Spleen (tissue), 11 donors: Measurements from ENCODE around the gene MRPL41. TPM values are rescaled to one million over a fixed set of nuclear protein-coding genes. Genes with fewer than 3 reads are reported as not detected.
"Not testable (repeated sequence)": the region's sequence is repeated elsewhere in the genome, so short reads cannot be mapped to it uniquely, and the experiment has no call there.

Experiments used
- DNase-seq: peaks from one replicate; pipeline ENCODE4 v3.0.0-alpha.2; 2020
- H3K27ac ChIP-seq, 8 donors: fragments of 200-600 bp; sonication (generic) in 7 of 8; 1 replicate in 4 of 8; 2 replicates in 4 of 8; pipeline versions ENCODE4 v1.5.0 to v1.8.0; 2016 to 2021; ENCODE audit warnings: inconsistent platforms in 4 of 8, mild to moderate bottlenecking in 4 of 8, moderate library complexity in 1 of 8
- H3K27me3 ChIP-seq, 7 donors: fragments of 200-600 bp; sonication (generic) in 6 of 7; replicated peaks in 1 of 7; 1 replicate in 4 of 7; 2 replicates in 3 of 7; pipeline versions ENCODE4 v1.5.0 to v1.8.0; 2016 to 2021; ENCODE audit warnings: inconsistent platforms in 3 of 7, mild to moderate bottlenecking in 1 of 7
- H3K36me3 ChIP-seq, 6 donors: fragments of 200-600 bp; sonication (generic) in 5 of 6; 1 replicate in 4 of 6; 2 replicates in 2 of 6; pipeline versions ENCODE4 v1.5.0 to v1.8.0; 2016 to 2021; ENCODE audit warnings: inconsistent platforms in 2 of 6
- H3K4me1 ChIP-seq, 6 donors: fragments of 200-600 bp; sonication (generic) in 5 of 6; 1 replicate in 3 of 6; 2 replicates in 3 of 6; pipeline versions ENCODE4 v1.5.0 to v1.8.0; 2016 to 2021; ENCODE audit warnings: inconsistent platforms in 3 of 6
- H3K4me3 ChIP-seq, 8 donors: fragments of 200-600 bp; sonication (generic) in 7 of 8; 1 replicate in 4 of 8; 2 replicates in 4 of 8; pipeline versions ENCODE4 v1.5.0 to v1.8.0; 2016 to 2021; ENCODE audit warnings: inconsistent platforms in 4 of 8, mild to moderate bottlenecking in 4 of 8, moderate library complexity in 2 of 8
- H3K9me3 ChIP-seq, 8 donors: fragments of 200-600 bp; sonication (generic) in 7 of 8; 1 replicate in 4 of 8; 2 replicates in 4 of 8; pipeline versions ENCODE4 v1.5.0 to v1.8.0; 2016 to 2021; ENCODE audit warnings: inconsistent platforms in 4 of 8
- POLR2A ChIP-seq, 3 donors: fragments of 450-650 bp; IDR thresholded peaks; one replicate each; pipeline ENCODE4 v1.5.1; 2017; ENCODE audit warnings: antibody characterized with exemption in 3 of 3, mild to moderate bottlenecking in 1 of 3
- POLR2AphosphoS5 ChIP-seq, 3 donors: sonication (generic); formaldehyde crosslinking; IDR thresholded peaks; one replicate each; pipeline ENCODE4 v1.5.1; 2017; ENCODE audit warnings: antibody characterized with exemption in 3 of 3
- WGBS, 5 donors: extraction: QIAGEN DNeasy Blood & Tissue Kit in 3 of 5; methylation state at CpG; one replicate each; pipeline versions ENCODE4 v1.1.5 to v1.1.7; 2013 to 2018; 5-methylcytosine and 5-hydroxymethylcytosine counted together
- intact Hi-C: fragments of 100-400 bp; cut with DNase I; formaldehyde crosslinking; loops from one replicate; pipeline ENCODE4 v1.15.0; 2023; ENCODE audit warnings: low total_unique reads
- polyA plus RNA-seq, 3 donors: library from polyadenylated mRNA; stranded (reverse); fragments of 200-250 nt; gene quantifications; one replicate each; pipeline ENCODE4 v1.2.1, GENCODE V29; 2013
- total RNA-seq, 7 donors: library from RNA; depleted of rRNA in 3 of 7; stranded (reverse); fragments of >200 nt in 3 of 7; fragmentation: NEBNext Ultra II Directional in 4 of 7; extraction: Animal tissue kit (Norgen Biotek cat#: 25700) in 4 of 7; gene quantifications; one replicate each; pipeline versions ENCODE4 v1.1.0 to v1.2.1, GENCODE V29; 2016 to 2021
- TF ChIP-seq, protein P1 (sequence below), 11 experiments: fragments of 200-600 bp in 7 of 11; fragments of 450-650 bp in 4 of 11; sonication (generic) in 4 of 11; IDR thresholded peaks in 8 of 11; conservative IDR thresholded peaks in 3 of 11; 1 replicate in 7 of 11; 2 replicates in 4 of 11; pipeline versions ENCODE4 v1.4.0 to v1.8.0; 2016 to 2021; ENCODE audit warnings: antibody characterized with exemption in 11 of 11, inconsistent platforms in 4 of 11, mild to moderate bottlenecking in 1 of 11
- donor health status: healthy with polysubstance abuse.
- donor health status: DM: no; HTN: no; CAD: no; lungs with moderate emphysema.
- donor health status: DM: no; HTN: no; CAD: no.
- donor health status: Bipolar disorder and iron deficiency.
- donor health status: healthy.
- donor health status: DM: no; HTN: no; CAD: no.
- donor health status: DM: yes; HTN: yes; CAD: no.

Gene MRPL41
- total and polyA plus RNA-seq, 10 donors = 20.5 to 98.1 (median 35.5) TPM

DNA sequence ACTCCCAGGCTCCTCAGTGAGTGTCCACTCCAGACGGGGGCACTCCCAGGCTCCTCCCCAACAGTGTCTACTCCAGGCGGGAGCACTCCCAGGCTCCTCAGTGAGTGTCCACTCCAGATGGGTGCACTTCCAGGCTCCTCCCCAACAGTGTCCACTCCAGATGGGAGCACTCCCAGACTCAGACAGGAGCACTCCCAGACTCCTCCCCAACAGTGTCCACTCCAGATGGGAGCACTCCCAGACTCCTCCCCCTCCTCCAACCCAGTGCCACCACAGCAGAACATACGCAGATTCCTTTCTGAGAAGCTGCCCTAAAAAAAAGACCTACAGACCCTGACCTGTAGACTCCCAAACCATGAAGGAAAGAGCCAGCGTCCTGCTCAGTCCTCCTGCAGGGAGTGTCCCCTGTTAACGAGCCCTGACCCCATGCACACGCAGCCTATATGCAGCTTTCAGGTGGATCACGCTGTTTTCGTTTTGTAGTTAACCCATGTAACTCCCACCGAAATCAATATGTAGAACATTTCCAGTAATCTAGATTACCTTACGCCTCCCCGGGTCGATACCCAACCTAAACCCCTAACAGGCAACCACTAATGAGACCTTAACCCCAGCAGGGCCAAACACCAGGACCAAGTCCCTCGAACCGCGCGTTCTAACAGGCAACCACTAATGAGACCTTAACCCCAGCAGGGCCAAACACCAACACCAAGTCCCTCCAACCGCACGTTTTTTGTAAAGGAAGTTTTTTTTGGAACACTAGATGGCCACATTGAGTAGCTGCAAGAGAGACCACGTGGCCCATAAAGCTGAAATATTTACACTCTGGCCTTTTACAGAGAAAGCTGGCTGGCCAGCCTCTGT, 17.2 kb upstream of the MRPL41 start:
- no peak for DNase-seq
- TF ChIP-seq POLR2A (IDR thresholded peaks at IDR 0.05) = no peak
- TF ChIP-seq, protein P1, sequence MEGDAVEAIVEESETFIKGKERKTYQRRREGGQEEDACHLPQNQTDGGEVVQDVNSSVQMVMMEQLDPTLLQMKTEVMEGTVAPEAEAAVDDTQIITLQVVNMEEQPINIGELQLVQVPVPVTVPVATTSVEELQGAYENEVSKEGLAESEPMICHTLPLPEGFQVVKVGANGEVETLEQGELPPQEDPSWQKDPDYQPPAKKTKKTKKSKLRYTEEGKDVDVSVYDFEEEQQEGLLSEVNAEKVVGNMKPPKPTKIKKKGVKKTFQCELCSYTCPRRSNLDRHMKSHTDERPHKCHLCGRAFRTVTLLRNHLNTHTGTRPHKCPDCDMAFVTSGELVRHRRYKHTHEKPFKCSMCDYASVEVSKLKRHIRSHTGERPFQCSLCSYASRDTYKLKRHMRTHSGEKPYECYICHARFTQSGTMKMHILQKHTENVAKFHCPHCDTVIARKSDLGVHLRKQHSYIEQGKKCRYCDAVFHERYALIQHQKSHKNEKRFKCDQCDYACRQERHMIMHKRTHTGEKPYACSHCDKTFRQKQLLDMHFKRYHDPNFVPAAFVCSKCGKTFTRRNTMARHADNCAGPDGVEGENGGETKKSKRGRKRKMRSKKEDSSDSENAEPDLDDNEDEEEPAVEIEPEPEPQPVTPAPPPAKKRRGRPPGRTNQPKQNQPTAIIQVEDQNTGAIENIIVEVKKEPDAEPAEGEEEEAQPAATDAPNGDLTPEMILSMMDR (IDR thresholded peaks at IDR 0.05 in 8 of 11, conservative IDR thresholded peaks at IDR 0.05 in 3 of 11) = peak in 9 of 11 experiments; percentile 6 to 61 (median 46)
- WGBS, 5 donors = 48 to 57% (median 51%) methylated on average over 19 of the region's 19 CpGs
- Histone ChIP-seq H3K9me3 (peaks cover 0 to 7% (median 0%) of the 10 kb centered on the region in 8 donors), H3K4me3 (no peak overlapping the region), H3K27me3 (no peaks in the 10 kb centered on the region), H3K36me3 (peaks cover 0 to 7% (median 0%) of the 10 kb centered on the region in 6 donors), H3K4me1 (peaks cover 6 to 31% (median 10%) of the 10 kb centered on the region in 6 donors), H3K27ac (no peak overlapping the region)
- intact Hi-C loops = no loop called here

DNA sequence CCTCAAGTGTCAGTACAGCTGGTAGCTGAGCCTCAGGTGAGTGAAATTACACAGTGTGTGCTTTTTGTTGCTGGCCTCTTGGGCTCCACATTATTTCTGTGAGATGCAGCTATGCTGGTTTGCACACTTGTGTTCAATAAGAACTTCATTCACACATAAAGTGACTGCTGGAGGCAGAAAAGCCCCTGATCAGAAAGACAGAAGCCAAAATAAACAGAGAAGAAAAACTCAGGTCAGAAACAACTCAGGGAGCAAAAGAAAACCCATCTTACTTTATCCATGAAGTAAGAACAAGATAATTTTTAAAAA, 16.6 kb upstream of the MRPL41 start:
- Histone ChIP-seq H3K27ac (no peak overlapping the region), H3K9me3 (peaks cover 0 to 7% (median 0%) of the 10 kb centered on the region in 8 donors), H3K36me3 (peaks cover 0 to 12% (median 0%) of the 10 kb centered on the region in 6 donors), H3K4me3 (no peak overlapping the region), H3K4me1 (peaks cover 6 to 31% (median 10%) of the 10 kb centered on the region in 6 donors), H3K27me3 (no peaks in the 10 kb centered on the region)
- no peak for DNase-seq
- no peak for TF ChIP-seq POLR2A (IDR thresholded peaks at IDR 0.05)
- TF ChIP-seq POLR2AphosphoS5 (IDR thresholded peaks at IDR 0.05) = no peak
- TF ChIP-seq, protein P1 (IDR thresholded peaks at IDR 0.05 in 8 of 11, conservative IDR thresholded peaks at IDR 0.05 in 3 of 11) = peak in 1 of 11 experiments; percentile 2
- intact Hi-C loops = no loop called here

DNA sequence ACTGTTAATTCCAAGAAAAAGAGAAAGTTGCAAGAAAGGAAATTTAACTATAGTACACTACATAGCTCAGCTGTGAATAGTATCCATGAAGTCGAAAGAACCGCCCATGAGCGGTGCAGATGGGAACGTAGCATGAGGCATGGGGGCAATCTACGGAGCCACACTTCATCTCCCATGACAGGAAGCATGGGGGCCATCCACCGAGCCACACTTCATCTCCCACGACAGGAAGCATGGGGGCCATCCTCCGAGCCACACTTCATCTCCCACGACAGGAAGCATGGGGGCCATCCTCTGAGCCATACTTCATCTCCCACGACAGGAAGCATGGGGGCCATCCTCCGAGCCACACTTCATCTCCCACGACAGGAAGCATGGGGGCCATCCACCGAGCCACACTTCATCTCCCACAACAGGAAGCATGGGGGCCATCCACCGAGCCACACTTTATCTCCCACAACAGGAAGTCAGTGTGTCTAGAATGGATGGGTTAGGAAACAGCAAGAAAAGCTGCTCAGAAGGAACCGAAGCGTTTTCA, 15.0 kb upstream of the MRPL41 start:
- WGBS, 5 donors = 19 to 29% (median 24%) methylated on average over 16 of the region's 16 CpGs
- H3K36me3 ChIP-seq = peaks cover 0 to 28% (median 0%) of the 10 kb centered on the region in 6 donors
- intact Hi-C loops, H3K4me3 ChIP-seq, DNase-seq, H3K27me3 ChIP-seq, H3K9me3 ChIP-seq: not testable (repeated sequence)
- H3K27ac ChIP-seq = peak overlapping the region in 5 of 8 donors; percentile 6 to 63 (median 35)
- peaks cover 6 to 31% (median 10%) of the 10 kb centered on the region in 6 donors for H3K4me1 ChIP-seq

DNA sequence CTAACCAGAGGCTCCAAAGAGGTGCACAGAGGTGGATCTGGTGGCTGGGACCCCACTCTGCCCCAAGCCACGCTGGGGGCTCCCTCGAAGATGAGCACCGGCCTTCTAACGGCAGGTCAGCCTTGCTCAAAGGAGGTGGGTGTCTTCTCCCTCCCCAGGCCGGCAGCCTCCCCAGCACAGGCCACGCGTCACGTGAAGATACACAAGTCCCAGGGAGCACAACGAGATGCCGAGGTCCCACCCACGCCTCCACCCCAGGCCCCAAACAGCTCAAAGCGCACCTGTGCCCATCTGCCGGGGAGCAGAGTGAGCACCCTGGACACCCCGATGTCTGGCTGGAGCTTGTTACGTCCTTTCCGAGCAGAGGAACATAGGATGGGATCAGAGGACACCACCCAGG, 13.6 kb upstream of the MRPL41 start:
- H3K36me3 ChIP-seq = peaks cover 0 to 42% (median 5%) of the 10 kb centered on the region in 6 donors
- peaks cover 0 to 7% (median 0%) of the 10 kb centered on the region in 8 donors for H3K9me3 ChIP-seq
- DNase-seq = no peak
- H3K4me1 ChIP-seq = peaks cover 6 to 31% (median 10%) of the 10 kb centered on the region in 6 donors
- TF ChIP-seq POLR2A (IDR thresholded peaks at IDR 0.05) (no peak), POLR2AphosphoS5 (IDR thresholded peaks at IDR 0.05) (no peak)
- TF ChIP-seq, protein P1 (IDR thresholded peaks at IDR 0.05 in 8 of 11, conservative IDR thresholded peaks at IDR 0.05 in 3 of 11) = no peak
- intact Hi-C loops = no loop called here
- no peak overlapping the region for H3K27ac ChIP-seq
- H3K27me3 ChIP-seq = no peaks in the 10 kb centered on the region
- 92 to 98% (median 95%) methylated on average over 16 of the region's 16 CpGs for WGBS, 5 donors
- no peak overlapping the region for H3K4me3 ChIP-seq
